GM15510 (cell line): ENCODE measurements around the gene FBXW7.

Experiments
- POLR2A ChIP-seq: IDR thresholded peaks from 3 replicates; pipeline ENCODE4 v1.6.1; 2011; ENCODE audit warnings: borderline replicate concordance; ENCODE audit not compliant: insufficient read length; ENCODE audit errors: extremely low read depth

Gene FBXW7

DNA sequence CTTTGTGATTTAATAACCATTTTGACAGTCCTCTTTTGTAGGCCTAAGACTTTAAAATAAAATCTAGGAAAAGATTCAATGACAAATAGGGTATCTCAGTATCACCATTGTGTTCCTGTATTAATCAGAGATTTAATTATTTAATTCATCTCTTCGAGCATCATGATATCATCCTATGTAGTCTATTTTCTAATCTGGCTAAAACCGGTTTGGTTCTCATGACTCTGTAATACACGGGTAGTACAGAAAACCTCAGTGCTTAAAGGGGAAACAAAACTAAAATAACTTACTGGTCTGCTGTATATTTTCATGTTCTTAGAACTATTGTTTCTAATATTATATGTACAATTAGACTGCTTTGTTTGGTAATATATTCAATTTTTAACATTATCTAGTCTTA, 23.7 kb upstream of the FBXW7 start:
- TF ChIP-seq POLR2A: no peak

DNA sequence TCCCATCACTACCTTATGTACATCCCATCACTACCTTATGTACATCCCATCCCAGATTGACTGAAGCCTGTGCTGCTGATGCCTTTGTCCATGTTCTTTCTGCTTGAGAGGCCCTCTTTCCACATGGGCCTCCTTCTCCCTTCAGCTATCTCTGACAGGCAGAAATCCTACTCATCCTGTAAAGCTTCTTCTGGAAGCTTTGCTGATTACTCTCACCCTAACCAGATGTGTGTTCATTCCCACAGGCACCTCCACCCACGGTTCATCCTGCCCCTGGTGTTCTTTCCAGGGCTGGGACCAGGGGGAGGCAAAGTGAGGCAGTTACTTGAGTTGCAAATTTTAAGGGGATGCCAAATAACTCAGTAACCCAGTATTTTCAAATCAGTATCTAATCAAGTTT, 22.5 kb upstream of the FBXW7 start:
- TF ChIP-seq POLR2A: no peak

DNA sequence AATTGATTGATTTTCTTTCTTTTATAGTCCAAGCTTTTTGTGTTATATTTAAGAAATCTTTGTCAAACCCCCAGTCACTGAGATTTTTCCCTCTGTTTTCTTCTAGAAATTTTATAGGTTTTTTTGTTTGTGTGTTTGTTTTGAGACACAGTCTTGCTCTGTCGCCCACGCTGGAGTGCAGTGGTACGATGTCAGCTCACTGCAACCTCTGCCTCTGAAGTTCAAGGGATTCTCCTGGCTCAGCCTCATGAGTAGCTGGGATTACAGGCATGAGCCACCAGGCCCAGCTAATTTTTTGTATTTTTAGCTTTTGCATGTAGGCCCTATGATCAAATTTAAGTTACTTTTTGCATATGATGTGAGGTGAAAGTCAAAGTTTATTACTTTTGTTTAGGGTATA, 20.9 kb upstream of the FBXW7 start:
- no peak for TF ChIP-seq POLR2A

DNA sequence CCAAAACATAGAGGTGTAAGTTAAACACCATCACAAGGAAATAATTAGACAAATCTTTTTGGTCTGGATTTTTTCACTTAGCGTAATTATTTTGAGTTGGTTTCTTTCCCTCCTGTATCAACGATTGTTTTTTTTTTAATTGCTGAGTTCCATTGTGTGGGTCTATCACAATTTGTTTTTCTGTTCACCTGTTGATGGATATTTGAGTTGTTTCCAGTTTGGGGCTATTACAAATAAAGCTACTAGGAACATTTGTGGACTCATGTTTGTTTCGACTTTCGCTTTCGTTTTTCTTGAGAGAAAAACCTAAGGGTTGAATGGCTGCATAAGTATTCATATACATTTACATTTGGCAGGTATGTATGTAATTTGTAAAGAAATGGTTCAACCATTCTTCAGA, 20.4 kb upstream of the FBXW7 start:
- TF ChIP-seq POLR2A: no peak

DNA sequence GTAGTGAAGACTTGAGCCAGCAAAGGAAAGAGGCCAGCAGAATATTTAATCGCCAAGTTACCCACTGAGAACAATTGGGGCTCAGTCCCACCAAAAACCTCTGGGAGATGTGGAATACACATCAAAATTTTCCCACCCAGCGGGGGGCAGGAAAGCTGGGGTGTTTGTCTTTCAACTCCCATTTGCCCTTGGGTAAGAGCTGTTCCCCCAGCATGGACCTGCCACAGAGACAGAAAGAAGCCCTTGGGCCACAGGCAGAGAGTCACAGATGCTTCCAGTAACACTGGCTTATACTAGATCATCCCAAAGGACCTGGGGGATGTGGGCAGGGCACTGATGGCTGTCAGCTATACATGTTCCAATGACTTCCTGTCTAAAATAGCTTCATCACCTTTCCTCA, 18.9 kb upstream of the FBXW7 start:
- no peak for TF ChIP-seq POLR2A

DNA sequence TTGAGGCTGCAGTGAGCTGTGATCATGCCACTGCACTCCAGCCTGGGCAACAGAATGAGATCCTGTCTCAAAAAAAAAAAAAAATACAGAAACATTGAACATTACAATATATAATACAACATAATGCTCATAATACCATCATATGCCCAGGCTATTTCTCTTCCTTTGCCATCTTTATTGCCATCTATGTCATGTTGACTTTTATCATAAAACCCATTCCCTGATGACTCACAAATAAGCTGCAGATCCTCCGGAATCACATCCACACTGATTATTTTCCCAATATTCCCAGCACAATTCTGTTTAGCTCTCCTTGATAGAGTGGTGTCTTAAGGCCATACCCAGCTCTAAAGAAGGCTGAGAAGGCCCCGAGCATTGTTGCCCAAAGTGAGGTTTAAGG, 9.2 kb upstream of the FBXW7 start:
- no peak for TF ChIP-seq POLR2A

DNA sequence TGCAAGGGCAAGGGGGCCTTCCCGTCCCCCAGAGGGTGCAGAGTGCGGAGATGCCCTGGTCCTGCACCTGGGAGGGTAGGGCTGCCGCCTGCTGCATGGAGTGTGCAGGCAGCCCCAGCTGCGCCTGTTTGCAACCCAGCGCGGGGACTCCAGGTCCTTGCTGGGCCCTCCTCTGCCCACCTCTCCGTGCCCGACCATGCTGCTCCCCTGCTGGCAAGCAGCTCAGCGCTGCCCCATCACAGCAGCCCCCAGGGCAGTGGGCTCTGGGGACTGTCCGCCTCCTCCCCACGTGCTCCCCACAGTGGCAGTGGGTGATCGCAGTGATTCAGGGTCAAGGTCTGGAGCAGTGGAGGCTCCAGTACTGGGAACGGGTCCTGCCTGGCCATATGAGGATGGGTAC, 5.0 kb upstream of the FBXW7 start:
- TF ChIP-seq POLR2A: no peak

DNA sequence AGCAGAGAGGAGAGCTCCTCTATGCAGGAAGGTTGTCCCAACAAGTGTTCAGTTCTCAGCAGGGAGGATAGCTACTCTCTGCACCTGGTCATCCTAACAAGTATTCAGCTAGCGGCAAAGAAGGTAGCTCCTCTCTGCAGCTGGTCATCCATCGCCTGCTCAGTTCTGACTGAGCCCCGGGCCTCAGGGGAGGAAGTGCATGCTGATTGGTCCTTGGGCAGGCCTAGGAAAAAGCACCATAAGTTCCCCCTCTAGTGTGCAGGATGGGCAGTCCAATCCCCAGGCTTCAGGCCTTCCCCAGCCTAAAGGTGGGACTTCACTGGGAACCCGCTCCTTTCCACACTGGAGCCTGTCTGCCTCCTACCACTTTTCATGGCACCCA, 4.4 kb upstream of the FBXW7 start:
- no peak for TF ChIP-seq POLR2A

DNA sequence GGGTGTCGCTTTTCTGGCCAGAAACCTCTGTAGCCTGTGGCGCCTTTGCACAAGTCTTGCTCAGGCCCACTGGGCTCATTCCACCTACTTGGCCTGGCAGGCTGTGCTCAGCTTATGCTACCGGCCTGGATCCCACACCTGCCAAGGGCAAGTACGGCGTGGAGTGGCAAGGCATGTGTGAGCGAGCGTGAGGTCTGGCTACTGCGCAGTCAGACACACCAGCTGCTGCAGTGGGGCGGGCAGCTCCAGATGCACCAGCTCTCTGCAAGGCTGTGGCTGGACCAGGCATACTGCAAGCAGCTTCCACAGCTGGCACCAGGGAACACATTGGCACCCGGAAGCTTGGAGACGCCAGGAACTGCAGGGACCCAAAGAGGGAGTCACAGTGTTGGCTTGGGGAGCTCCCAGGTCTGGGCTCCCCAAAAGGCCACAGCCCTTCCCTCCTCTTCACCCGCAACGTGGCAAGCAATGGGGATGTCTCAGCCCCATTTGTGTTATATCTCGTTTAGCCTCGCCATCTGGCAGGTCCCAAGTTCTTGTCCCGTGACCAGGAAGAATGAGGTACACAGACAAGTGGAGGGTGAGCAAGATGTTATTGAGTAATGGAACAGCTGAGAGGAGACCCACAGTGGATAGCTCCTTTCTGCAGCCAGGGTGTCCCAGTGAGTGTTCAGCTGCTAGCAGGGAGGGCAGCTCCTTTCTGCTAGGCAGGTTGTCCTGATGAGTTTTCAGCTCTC, 3.8 kb upstream of the FBXW7 start:
- no peak for TF ChIP-seq POLR2A

DNA sequence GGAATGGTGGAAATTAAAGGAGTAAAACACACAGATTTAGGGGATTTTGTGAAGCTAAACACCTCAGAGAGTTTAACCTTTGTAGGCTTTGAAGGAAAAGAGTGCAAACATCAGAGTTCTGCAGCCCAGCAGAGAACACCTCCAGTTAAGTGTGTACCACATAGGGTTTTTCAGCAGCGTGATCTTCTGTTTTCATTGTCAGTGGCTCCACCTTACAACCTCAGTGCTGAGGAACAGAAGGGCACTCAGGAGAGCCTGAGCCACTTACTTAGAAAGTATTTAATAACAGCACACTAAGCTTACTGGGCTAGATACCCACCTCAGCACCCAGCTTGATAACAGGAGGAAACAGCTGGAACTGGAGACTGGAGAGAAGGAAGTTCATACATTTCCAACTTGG, 2.0 kb upstream of the FBXW7 start:
- no peak for TF ChIP-seq POLR2A

DNA sequence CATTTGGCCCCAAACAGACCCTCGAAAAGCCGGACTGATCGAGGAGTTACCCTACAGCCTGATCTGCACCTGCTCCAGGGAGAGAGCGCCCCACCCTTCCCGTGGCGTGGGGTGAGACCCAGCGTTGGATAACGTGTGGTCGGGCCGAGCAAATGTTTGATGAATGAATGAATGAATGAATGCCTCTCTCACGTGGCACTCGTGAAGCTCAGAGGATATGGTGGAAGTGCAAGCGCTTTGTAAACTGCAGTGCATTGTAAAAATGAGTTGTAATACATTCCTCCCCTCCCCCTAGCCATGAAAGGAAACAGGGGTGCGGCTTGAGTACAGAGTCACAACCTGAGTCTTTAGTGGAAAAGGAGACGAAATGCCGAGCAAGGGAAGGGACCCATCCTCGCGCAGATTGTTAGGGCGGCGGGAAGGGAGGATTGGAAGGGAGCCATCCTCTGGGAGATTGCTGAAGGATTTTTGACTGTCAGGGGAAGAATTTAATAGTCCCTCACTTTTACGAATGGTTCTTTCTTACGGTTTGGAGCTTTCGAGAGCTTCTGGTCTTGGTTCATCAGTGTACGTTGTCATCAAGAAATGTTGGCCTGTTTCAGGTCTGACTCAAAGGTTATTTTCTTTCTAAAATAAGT, 772 bp upstream of the FBXW7 start:
- TF ChIP-seq POLR2A: no peak

DNA sequence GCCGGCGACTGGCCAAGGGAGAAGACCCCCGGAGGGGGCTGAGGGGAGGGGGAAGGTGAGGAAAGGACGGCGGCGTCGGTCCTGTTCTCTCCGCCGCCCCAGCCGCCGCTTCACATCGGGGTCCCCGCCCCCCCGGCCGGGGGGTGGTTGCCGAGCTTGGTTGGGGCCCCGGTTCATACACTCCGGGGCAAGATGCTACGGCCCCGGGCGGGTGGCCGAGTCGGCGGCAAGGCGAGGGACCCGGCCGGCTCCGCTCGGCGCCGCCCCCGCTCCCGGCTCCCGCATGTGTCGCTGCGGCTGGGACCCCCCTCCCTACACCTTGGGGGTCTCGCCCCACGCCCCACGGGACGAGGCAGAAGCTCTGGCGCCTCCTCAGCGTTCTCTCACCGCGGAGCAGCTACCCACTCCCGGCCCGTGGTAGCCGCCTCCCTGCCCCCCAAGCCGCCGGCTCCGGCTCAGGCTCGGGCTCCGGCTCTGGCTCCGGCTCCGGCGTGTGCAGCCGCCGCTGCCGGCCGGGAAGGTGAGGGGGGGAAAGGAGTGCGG, 461 bp downstream of the FBXW7 start:
- no peak for TF ChIP-seq POLR2A

DNA sequence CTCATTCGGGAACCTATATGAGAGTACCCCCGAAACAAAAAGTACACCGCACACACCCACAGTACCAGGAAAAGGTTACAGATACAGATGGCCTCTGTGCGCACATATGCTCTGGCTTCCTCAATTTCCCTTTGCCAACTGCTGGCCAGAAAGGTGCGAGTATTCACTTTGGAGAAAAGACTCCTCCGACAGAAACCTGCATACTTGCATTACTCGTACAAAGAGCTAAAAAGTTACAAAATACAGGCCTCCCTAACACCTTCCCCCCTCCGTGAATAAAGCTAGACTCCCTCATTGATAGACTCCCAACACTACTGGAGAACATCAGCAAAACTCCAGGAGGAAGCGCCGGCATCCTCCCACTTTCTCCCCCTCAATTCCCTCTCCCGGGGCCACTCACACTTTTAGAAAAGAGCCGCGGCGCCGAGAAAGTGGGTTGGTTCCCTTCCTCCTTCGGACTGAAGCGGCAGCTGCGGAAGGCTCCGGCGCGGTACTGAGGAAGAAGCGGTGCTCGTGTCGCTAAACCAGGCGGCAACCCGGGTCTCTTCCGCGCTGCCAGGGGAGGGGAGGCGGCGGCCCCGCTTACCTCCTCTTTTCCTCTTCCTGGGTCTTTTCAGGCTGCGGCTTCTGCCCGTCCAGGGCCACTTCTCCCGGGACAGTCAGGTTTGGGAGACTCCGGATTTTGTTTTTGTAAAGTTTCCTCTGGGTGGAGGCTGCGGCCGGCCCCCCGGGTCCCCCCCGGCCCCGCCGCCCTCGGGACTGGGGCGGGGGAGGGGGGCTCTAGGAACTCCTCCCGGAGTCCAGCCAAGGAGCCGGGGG, 1.1 kb downstream of the FBXW7 start:
- no peak for TF ChIP-seq POLR2A

DNA sequence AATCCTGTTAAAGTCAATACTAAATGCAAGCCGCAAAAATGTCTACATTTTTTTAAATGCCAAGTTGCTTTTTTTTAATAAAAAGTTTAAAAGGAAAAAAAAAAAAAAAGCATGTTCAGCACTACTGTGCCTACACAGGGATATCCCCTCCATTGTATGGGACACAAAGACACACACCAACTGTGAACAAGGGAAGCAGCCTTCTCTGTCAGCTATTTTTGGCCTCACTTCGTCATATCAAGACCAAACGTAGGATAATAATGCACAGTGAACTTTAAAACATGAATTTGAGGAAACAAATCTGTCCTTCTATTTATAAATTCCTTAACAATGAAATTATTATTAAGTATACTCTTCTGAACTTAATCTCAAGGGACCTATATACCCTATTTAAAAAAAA, 4.4 kb downstream of the FBXW7 start:
- no peak for TF ChIP-seq POLR2A

DNA sequence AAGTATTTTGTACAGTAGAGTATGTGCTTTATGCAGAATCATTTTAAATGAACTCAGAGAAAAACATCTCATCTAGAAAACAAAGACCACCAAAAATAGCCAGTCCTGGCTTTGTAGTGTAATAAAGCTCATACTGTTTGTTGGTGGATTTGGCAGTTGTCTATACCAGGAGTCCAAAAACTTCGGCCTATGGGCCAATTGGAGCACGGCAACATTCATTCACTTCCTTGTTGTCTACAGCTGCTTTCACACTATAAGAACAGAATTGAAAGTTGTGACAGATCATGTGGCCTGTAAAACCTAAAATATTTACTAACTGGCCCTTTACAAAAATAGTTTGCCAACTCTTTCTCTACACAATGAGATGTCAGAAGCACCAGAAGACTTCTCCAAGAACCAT, 5.3 kb downstream of the FBXW7 start:
- no peak for TF ChIP-seq POLR2A
